Measurements from ENCODE around the gene TENT4B. TPM values are rescaled to one million over a fixed set of nuclear protein-coding genes. Genes with fewer than 3 reads are reported as not detected.

The TENT4B gene
- total RNA-seq, 1 experiment from 2014 or later = 13.0 TPM

GRCh38 chr16:50244140-50244503, 91.0 kb downstream of the TENT4B start:
- Histone ChIP-seq H4K5ac (ENCODE audit: insufficient read length, low read depth, low read length) (no peak overlapping the region), H3K14ac (ENCODE audit: insufficient read depth, low read length) (no peak overlapping the region), H2BK5ac (ENCODE audit: insufficient read length, low read length) (no peak overlapping the region), H4K91ac (ENCODE audit: insufficient read length, low read depth, low read length) (no peak overlapping the region), H2BK20ac (ENCODE audit: low read depth, low read length, poor library complexity, severe bottlenecking) (no peak overlapping the region), H3K4me2 (ENCODE audit: insufficient read depth, insufficient read length, low read length) (no peak overlapping the region), H4K8ac (replicated peaks; ENCODE audit: insufficient read length, low read depth, low read length) (no peak overlapping the region), H3K23me2 (ENCODE audit: insufficient read length, low read depth, low read length, poor library complexity, severe bottlenecking) (peaks cover 5% of the 10 kb centered on the region), H3K79me2 (ENCODE audit: insufficient read depth, low read length) (no peaks in the 10 kb centered on the region), H3K27me3 (ENCODE audit: insufficient read depth, low read length) (peaks cover 6% of the 10 kb centered on the region), H2AK5ac (ENCODE audit: insufficient read length, low read length) (no peak overlapping the region), H3K56ac (ENCODE audit: insufficient read length, low read depth, low read length) (no peak overlapping the region), H3K9me3 (ENCODE audit: control insufficient read depth, low read depth, low read length) (no peaks in the 10 kb centered on the region), H3K79me1 (ENCODE audit: insufficient read depth, low read depth, low read length, poor library complexity, severe bottlenecking) (no peaks in the 10 kb centered on the region), H2BK12ac (ENCODE audit: insufficient read length, low read depth, low read length) (no peak overlapping the region), H2AFZ (ENCODE audit: low read length) (no peak overlapping the region), H3K18ac (ENCODE audit: insufficient read length, low read depth, low read length) (no peak overlapping the region), H3K23ac (ENCODE audit: insufficient read length, low read depth, low read length) (no peak overlapping the region), H3T11ph (ENCODE audit: low read length) (no peak overlapping the region), H4K20me1 (ENCODE audit: control insufficient read depth, insufficient read depth, insufficient read length) (no peaks in the 10 kb centered on the region), H3K4ac (ENCODE audit: low read depth, low read length) (no peak overlapping the region), H3K27ac (ENCODE audit: insufficient read length, low read depth, low read length) (no peak overlapping the region), H2BK120ac (ENCODE audit: low read depth, low read length, poor library complexity, severe bottlenecking) (no peak overlapping the region), H3K4me1 (ENCODE audit: insufficient read depth, low read length) (no peaks in the 10 kb centered on the region), H2BK15ac (ENCODE audit: low read depth, low read length) (no peak overlapping the region), H3K9ac (ENCODE audit: extremely low read depth, insufficient read length, low read length) (no peak overlapping the region)
- Mint-ChIP-seq H3K9me3 (no peaks in the 10 kb centered on the region), H3K27me3 (ENCODE audit: low read depth) (peaks cover 39% of the 10 kb centered on the region), H3K4me3 (no peak overlapping the region; a peak in 1 of 5 replicates), H3K27ac (no peak overlapping the region), H3K36me3 (ENCODE audit: insufficient read depth in 1 of 3, low read depth in 3 of 3) (no peaks in the 10 kb centered on the region), H3K4me1 (peaks cover 12 to 30% of the 10 kb centered on the region in 2 experiments)
- no peak for DNase-seq
- no peak for TF ChIP-seq CTCF (conservative IDR thresholded peaks at IDR 0.05)
- no CpG with 5 or more reads among the region's 9 CpGs for WGBS (ENCODE audit: extremely low coverage, insufficient read length, low lambda C conversion rate)
